ENCODE data around the gene RIPOR1. TPM values are rescaled to one million over a fixed set of nuclear protein-coding genes. Genes with fewer than 3 reads are reported as not detected.

RIPOR1 gene
- total RNA-seq, 4 donors from 2014 or later = 19.3 to 28.6 (median 23.6) TPM

Other genes starting within 250 kb of the RIPOR1 start
- gene PLEKHG4, start 249.3 kb upstream of the RIPOR1 start, total RNA-seq = 10 to 100 TPM; 16.6 to 28.0 (median 21.2) TPM
- gene KCTD19, start 202.1 kb upstream of the RIPOR1 start, total RNA-seq = under 1 TPM in 2 of 4 donors, not detected in 2; 0.11 to 0.32 TPM
- under 1 TPM in 2 of 4 donors, not detected in 2; 0.26 to 0.64 TPM for gene LRRC36, start 202.0 kb upstream of the RIPOR1 start, total RNA-seq
- 100 to 1,000 TPM in 2 of 4 donors, 10 to 100 TPM in 2; 29.6 to 197 (median 89.7) TPM for gene TPPP3, start 135.3 kb upstream of the RIPOR1 start, total RNA-seq
- gene ZDHHC1, start 112.4 kb upstream of the RIPOR1 start, total RNA-seq = 10 to 100 TPM; 15.1 to 24.7 (median 21.4) TPM
- gene HSD11B2, start 97.7 kb upstream of the RIPOR1 start, total RNA-seq = 100 to 1,000 TPM in 1 of 4 donors, 10 to 100 TPM in 3; 63.2 to 121 (median 80.8) TPM
- gene ATP6V0D1, start 47.7 kb upstream of the RIPOR1 start, total RNA-seq = 100 to 1,000 TPM; 114 to 141 (median 131) TPM
- gene AGRP, start 45.3 kb upstream of the RIPOR1 start, total RNA-seq = not detected
- 10 to 100 TPM; 41.0 to 49.9 (median 44.2) TPM for gene CTCF, start 33.7 kb downstream of the RIPOR1 start, total RNA-seq
- 1 to 10 TPM in 2 of 4 donors, under 1 TPM in 2; 0.91 to 4.7 (median 1.9) TPM for gene CARMIL2, start 116.3 kb downstream of the RIPOR1 start, total RNA-seq
- gene ACD, start 131.4 kb downstream of the RIPOR1 start, total RNA-seq = 10 to 100 TPM; 18.7 to 31.1 (median 23.4) TPM
- 1 to 10 TPM; 2.1 to 3.5 (median 2.4) TPM for gene PARD6A, start 132.1 kb downstream of the RIPOR1 start, total RNA-seq
- gene ENKD1, start 137.9 kb downstream of the RIPOR1 start, total RNA-seq = 10 to 100 TPM; 14.5 to 21.2 (median 17.5) TPM
- gene C16orf86, start 138.0 kb downstream of the RIPOR1 start, total RNA-seq = 10 to 100 TPM in 1 of 4 donors, 1 to 10 TPM in 3; 2.2 to 10.4 (median 7.2) TPM
- gene GFOD2, start 190.5 kb downstream of the RIPOR1 start, total RNA-seq = 10 to 100 TPM; 31.7 to 41.4 (median 33.5) TPM